ENCODE measurements around the gene MOG.

The MOG gene

DNA sequence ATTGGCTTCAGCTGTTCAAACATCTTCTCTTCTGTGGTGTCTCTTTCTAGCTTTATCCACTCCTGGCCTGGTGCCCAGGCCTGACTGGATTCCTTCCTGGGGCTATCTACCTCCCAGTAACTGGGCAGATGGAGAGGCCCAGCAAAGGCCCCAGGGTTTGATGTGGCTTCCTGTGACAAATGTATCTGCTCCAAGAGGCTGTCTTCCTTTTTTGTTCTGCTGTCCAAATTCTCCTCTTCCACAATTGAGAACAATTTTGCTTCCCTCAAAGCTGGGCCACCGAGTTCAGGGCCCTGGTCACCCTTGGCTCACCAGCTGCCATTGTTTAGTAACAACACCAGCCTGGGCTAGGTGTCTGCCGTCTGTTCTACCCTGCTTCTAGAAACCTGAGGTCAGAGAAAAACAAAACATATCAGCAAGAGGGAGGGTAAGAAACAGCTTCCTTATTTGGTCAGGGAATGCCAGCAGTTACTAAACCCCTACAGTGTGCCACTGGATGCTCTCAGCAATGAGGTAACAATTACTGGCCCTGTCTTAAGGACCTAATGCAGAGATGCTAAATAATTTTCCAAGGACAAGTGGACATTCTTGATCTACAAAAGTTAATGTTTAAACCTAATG lies 20.2 kb downstream of the MOG start:
- DNase-seq (ENCODE audit: low read depth in 2 of 2): no peak

DNA sequence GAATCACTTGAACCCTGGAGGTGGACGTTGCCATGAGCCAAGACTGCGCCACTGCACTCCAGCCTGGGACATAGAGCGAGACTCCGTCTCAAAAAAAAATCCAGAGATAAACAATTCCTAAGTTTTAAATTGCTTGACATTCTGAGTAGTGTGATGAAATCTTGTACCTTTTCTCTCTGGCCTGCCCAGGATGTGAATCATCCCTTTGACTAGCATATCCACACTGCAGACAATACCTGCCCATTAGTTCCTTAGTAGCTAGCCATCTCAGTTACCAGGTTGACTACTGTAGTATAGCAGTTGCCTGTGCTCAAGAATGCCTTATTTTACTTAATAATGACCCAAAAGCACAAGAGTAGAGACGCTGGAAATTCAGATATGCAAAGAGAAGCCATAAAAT lies 21.2 kb downstream of the MOG start:
- no peak for DNase-seq (ENCODE audit: low read depth in 2 of 2)

GRCh38 chr6:29679962-29680361 lies 23.1 kb downstream of the MOG start:
- DNase-seq (ENCODE audit: low read depth in 2 of 2): no peak

- no peak for DNase-seq (ENCODE audit: low read depth in 2 of 2)
Measured at GRCh38 chr6:29680416-29680815, 23.5 kb downstream of the MOG start.

GRCh38 chr6:29680904-29681303 lies 24.0 kb downstream of the MOG start, which contains the start of gene ZFP57:
Gene ZFP57, minus strand, starts transcription at chr6:29681152. Its CDS starts 4,149 bp downstream, at chr6:29677003.
- DNase-seq (ENCODE audit: low read depth in 2 of 2): no peak

DNA sequence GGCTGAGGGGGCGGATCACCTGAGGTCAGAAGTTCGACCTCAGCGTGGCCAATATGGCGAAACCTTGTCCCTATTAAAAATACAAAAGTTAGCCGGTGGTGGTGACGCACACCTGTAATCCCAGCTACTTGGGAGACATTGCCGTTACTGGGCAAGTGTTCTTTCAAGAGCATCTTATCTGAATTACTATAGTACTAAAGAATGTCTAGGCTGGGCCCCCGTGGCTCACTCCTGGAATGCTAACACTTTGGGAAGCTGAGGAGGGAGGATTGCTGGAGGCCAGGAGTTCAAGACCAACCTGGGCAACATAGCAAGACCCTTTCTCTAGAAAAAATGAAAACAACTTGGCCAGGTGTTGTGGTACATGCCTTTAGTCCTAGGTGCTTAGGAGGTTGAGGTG lies 24.9 kb downstream of the MOG start:
- DNase-seq (ENCODE audit: low read depth in 2 of 2): no peak

- no peak for DNase-seq (ENCODE audit: low read depth in 2 of 2)
Measured at GRCh38 chr6:29685718-29686326, 28.9 kb downstream of the MOG start.

DNA sequence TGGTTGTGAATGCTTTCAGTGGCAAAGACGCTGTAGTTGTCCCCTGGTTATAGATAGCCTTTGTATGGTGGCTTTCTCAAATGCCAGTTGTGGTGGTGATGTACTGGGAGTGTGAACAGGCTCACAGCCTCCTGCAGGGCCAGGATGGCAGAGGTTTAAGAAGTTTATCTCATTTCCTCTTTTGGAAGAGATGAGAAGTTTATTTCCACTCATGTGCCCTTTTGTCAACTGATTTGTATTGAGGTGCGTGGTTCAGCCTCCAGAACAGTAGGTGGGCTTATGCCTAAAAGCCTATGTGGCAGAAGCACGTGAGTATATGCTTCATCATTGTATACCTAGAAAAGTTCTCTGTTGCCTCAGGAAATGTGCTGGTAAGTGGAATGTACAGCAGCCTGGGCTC lies 37.7 kb downstream of the MOG start:
- no peak for DNase-seq (ENCODE audit: low read depth in 2 of 2)

DNA sequence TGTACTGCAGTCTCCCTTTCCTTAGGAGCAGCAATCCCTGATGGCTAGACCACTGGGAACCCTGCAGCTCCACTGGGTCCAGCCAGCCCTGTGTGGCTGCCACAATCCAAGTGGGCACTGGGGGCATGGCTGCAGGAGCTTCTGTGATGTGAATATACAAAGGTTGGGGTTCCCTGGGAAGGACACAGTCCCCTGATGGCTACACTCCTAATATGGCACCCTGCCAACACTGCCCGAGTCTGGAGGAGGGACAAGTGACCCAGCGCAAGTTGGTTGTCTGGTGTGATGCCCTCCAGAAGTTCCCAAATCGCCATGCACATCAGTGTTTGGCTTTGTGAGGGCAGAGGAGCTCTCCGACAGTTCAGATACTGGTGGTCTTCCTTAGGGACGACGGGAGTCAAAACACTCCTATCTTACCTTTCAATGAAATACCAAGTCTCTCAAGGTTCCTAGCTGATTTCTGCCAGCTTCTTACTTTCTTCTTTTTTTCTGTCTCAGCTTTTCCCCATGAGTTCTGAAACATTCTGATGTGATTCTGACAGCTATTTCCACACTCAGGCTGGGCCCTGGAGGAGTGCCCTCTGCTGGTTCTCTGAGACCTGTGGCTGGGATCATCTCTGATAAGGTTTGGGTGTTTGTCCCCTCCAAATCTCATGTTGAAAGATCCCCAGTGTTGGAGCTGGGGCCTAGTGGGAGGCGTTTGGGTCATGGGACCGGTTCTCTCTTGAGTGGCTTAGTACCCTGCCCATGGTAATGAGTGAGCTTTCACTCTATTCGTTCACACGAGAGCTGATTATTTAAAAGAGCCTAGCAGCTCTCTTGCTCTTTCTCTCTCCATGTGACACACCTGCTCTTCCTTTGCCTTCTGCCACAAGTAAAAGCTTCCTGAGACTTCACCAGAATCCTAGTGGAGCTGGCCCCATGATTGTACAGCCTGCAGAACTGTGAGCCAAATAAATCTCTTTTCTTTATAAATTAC lies 39.5 kb downstream of the MOG start:
- no peak for DNase-seq (ENCODE audit: low read depth in 2 of 2)

- peak; percentile 73 to 77 for DNase-seq (ENCODE audit: low read depth in 2 of 2)
Measured at GRCh38 chr6:29702519-29703103, 45.7 kb downstream of the MOG start.

DNA sequence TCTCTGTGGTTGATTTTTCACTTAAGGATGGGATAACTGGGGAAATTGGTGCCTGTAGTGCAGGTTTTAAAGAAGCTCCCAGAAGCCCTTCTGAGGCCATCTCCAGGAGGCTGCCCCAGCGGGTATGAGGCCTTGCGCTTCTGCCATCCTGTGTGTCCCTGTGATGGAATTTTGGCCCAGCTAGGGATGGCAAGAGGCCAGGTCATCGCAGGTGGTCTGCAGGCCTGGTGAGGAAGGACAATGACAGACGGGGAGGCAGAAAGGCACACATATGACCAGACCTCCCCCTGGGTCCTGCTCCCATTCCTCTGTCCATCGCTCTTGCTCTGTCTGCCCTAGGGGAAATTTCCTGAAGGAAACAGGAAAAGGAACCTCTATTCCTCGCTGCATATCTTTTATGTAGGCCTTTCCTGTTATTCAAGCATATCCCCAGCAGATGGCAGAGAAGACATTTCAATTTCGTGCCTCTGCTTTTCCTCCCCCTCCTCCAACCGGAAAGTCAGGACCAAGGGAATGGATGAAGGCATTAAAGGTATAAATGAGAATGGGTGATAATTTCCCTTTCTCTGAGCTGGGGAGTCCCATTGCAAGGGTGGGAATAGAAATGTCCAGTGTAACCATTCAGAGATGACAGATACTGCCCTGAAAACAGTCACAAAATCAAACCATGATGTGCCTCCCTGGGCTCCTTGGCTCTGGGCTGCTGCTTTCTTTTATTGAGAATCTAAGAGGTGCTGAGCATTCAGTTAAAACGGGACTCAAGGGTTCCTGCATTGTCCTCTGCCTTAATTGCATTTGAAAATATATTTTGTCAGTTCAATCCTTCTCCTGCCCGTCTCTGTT lies 48.7 kb downstream of the MOG start:
- DNase-seq (ENCODE audit: low read depth in 2 of 2): no peak

DNA sequence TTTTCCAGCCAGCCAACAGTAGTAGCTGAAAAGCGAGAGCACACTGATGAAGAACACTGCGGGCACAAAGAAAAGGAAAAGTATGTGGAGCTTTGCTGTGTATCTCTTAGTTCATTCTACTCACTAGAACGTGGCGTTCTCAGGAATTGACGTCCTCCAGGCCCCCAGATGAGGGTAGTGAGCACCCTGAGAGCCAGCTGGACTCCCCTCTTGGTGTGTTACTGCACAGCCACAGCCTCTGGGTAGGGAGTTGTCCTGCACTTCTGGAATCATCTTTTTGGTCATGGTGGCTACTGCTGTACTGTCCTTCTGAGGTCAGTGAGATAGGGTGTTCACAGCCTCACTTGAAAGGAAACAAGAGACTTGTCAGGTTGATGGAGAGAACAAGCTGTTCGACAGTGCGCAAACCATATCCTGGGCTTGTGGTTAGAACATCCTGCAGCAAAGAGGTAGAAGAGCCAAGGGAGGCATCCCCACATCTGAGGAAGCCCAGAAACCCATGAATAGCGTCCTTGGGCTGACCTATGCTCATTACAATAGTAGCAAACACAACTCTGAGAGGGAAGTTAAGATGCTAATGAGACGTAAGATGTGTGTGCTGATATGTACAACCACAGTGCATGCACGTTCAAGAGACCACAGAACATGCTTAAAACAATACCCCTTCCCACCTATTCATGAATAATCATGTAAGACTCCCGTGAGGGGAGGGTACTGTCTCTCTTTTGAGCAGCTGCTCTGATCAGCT lies 51.7 kb downstream of the MOG start:
- peak in 1 of 2 donors; percentile 14 for DNase-seq (ENCODE audit: low read depth in 2 of 2)

DNA sequence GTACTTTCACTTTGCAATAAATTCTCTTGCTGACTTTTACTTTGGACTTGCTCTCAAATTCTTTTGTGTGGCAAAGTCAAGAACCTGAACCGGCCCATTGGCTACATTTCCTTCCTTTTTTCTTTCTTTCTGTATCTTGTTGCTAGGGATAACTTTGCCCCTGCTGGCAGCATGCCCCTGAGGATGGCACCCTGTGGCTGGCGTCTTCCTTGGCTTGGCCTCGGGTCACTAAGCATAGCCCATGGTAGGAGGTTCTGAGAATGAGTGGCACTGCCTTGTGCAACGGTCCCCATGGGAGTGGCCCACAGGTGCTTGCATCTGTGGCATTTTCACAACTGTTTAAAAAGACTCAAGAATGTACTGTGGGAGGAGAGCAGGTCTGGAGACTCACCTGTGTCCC lies 52.3 kb downstream of the MOG start:
- no peak for DNase-seq (ENCODE audit: low read depth in 2 of 2)

DNA sequence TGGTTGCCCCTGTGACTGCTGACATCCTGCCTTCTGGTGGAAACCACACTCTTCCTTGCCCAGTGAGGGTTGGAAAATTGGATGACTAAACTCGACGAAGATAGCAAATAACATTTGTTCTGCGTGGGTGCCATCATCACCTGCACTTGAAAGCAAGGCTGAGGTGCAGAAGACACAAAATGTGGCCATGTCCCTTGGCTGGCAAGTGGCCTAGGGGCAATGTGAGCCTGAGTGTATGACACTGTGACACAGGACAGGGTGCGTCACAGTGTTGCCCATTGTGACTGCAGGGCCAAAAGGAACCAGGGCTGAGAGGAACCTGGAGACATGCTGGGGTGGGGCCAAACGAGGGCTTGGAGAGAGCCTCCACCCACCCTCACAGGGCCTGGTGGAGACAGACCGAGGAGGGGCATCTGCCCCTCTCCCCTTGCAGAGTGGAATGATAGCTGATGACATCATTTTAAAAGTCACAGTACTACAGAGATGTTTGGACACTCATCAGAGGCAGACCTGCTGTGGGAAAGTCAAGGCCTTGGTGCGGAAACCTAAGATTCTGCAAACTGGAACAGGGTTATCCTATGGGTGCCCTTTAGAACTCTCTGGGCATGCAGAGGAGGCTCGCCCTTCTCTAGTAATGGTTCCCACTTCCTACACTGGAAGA lies 53.5 kb downstream of the MOG start:
- DNase-seq (ENCODE audit: low read depth in 2 of 2): no peak

GRCh38 chr6:29720863-29721262 lies 64.0 kb downstream of the MOG start:
- DNase-seq (ENCODE audit: low read depth in 2 of 2): no peak
